ENCODE data around the gene KIAA1328.
A peak's percentile ranks its signal among the peaks of the same experiment; 100 is the strongest.

KIAA1328 gene

GRCh38 chr18:36828630-36829361, at the start of gene KIAA1328, which contains the start of gene TPGS2:
TSS of gene KIAA1328 (plus strand) at chr18:36829127. CDS start at chr18:36829139, 12 bp downstream.
TSS of gene TPGS2 (minus strand) at chr18:36829002. CDS start at chr18:36828767, 235 bp downstream.
- H3K27ac ChIP-seq: peak within 1 kb of the TSS; percentile 71
- TF ChIP-seq ZFX (IDR thresholded peaks at IDR 0.05; ENCODE audit: borderline replicate concordance): no peak
- TF ChIP-seq, protein P1, sequence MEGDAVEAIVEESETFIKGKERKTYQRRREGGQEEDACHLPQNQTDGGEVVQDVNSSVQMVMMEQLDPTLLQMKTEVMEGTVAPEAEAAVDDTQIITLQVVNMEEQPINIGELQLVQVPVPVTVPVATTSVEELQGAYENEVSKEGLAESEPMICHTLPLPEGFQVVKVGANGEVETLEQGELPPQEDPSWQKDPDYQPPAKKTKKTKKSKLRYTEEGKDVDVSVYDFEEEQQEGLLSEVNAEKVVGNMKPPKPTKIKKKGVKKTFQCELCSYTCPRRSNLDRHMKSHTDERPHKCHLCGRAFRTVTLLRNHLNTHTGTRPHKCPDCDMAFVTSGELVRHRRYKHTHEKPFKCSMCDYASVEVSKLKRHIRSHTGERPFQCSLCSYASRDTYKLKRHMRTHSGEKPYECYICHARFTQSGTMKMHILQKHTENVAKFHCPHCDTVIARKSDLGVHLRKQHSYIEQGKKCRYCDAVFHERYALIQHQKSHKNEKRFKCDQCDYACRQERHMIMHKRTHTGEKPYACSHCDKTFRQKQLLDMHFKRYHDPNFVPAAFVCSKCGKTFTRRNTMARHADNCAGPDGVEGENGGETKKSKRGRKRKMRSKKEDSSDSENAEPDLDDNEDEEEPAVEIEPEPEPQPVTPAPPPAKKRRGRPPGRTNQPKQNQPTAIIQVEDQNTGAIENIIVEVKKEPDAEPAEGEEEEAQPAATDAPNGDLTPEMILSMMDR (IDR thresholded peaks at IDR 0.05): peak; percentile 76

GRCh38 chr18:36780748-36781147, 48.2 kb upstream of the KIAA1328 start:
- TF ChIP-seq, protein P1 (IDR thresholded peaks at IDR 0.05): no peak
- TF ChIP-seq ZFX (IDR thresholded peaks at IDR 0.05; ENCODE audit: borderline replicate concordance): no peak
- H3K27ac ChIP-seq: no peak overlapping the region

DNA sequence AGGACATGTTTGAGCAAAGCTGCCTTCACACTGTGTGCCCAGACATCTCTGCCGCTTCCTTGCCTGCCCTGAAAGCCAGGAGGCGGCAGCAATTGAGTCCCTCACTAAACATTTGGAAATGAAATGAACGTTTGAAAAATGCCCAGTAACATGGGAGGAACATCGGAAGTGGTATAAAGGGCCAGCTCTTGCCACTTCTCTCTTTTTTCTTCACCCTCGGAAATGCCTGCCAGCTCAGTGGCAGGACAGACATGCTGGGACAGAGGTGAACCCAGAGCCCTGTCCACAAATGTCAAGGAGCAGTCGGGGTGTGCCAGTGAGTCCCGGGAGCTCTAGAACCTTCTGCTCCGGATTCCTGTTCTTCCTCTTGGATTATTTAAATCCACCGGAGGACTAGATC, 46.2 kb upstream of the KIAA1328 start:
- H3K27ac ChIP-seq: no peak overlapping the region
- TF ChIP-seq, protein P1 (IDR thresholded peaks at IDR 0.05): no peak
- no peak for TF ChIP-seq ZFX (IDR thresholded peaks at IDR 0.05; ENCODE audit: borderline replicate concordance)

DNA sequence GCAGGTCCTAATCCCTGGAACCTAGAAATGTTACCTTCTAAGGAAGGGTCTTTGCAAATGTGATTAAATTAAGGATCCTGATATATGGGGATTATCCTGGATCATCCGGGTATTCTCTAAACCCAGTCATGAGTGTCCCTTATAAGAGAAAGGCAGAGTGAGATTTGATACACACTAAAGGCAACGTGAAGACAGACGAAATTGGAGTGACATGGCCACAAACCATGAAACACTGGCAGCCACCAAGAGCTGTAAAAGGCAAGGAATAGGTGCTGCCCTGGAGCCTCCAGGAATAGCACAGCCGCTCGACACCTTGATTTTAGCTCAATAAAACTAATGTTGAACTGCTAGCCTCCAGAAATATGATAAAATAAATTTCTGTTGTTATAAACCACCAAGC, 45.1 kb upstream of the KIAA1328 start:
- no peak for TF ChIP-seq ZFX (IDR thresholded peaks at IDR 0.05; ENCODE audit: borderline replicate concordance)
- TF ChIP-seq, protein P1 (IDR thresholded peaks at IDR 0.05): no peak
- no peak overlapping the region for H3K27ac ChIP-seq

GRCh38 chr18:36786686-36787085, 42.2 kb upstream of the KIAA1328 start:
- no peak for TF ChIP-seq ZFX (IDR thresholded peaks at IDR 0.05; ENCODE audit: borderline replicate concordance)
- TF ChIP-seq, protein P1 (IDR thresholded peaks at IDR 0.05): no peak
- H3K27ac ChIP-seq: no peak overlapping the region

- no peak for TF ChIP-seq ZFX (IDR thresholded peaks at IDR 0.05; ENCODE audit: borderline replicate concordance)
- TF ChIP-seq, protein P1 (IDR thresholded peaks at IDR 0.05): no peak
- no peak overlapping the region for H3K27ac ChIP-seq
These were observed 36.2 kb upstream of the KIAA1328 start for GRCh38 chr18:36792634-36793283.

Measured in 22Rv1 (cell line).